Bronchial epithelial cell (primary cell): ENCODE results near the gene COL2A1. TPM values are rescaled to one million over a fixed set of nuclear protein-coding genes. Genes with fewer than 3 reads are reported as not detected.

Source experiments
- DNase-seq: peaks from one replicate; pipeline ENCODE4 v3.0.0-alpha.2; 2010; ENCODE audit warnings: low read depth
- FAIRE-seq: peaks from 2 replicates; lab custom pipeline; 2011; peaks lifted over from hg19 to GRCh38; lab: Jason Lieb, UNC
- H3K27me3 ChIP-seq: 2 replicates; pipeline ENCODE4 v1.5.1; 2011; ENCODE audit warnings: low read length; ENCODE audit not compliant: control insufficient read depth, insufficient read depth
- H3K36me3 ChIP-seq: 2 replicates; pipeline ENCODE4 v1.5.1; 2011; ENCODE audit warnings: low read length; ENCODE audit not compliant: control insufficient read depth, insufficient read depth
- H3K4me3 ChIP-seq: 2 replicates; pipeline ENCODE4 v1.5.1; 2011; ENCODE audit warnings: mild to moderate bottlenecking, low read depth, low read length, control low read depth
- CTCF ChIP-seq: IDR thresholded peaks from 2 replicates; pipeline ENCODE4 v1.5.1; 2011; ENCODE audit warnings: mild to moderate bottlenecking, moderate library complexity, low read length, control low read depth, inconsistent platforms; ENCODE audit not compliant: insufficient read depth, severe bottlenecking
- total RNA-seq: library from RNA; depleted of rRNA; stranded (reverse); fragments of >200 nt; gene quantifications from 2 replicates; pipeline ENCODE4 v1.2.1, GENCODE V29; 2014

Gene COL2A1
- total RNA-seq, 1 donor from 2014 or later, result under 0.01 TPM

- Histone ChIP-seq H3K36me3 (no peaks in the 10 kb centered on the region), H3K27me3 (peaks cover 2% of the 10 kb centered on the region), H3K4me3 (no peak overlapping the region)
- DNase-seq (no peak), FAIRE-seq (peak; percentile 18)
- TF ChIP-seq CTCF, result no peak
These were observed 63.4 kb downstream of the COL2A1 start for GRCh38 chr12:47940773-47941474.

GRCh38 chr12:47939009-47939601 is 65.2 kb downstream of the COL2A1 start:
- no peak overlapping the region for H3K4me3 ChIP-seq
- DNase-seq (no peak), FAIRE-seq (no peak)
- no peaks in the 10 kb centered on the region for H3K36me3 ChIP-seq
- H3K27me3 ChIP-seq, result peaks cover 2% of the 10 kb centered on the region
- no peak for TF ChIP-seq CTCF

GRCh38 chr12:47938594-47938993 is 65.7 kb downstream of the COL2A1 start:
- Histone ChIP-seq H3K27me3 (peaks cover 2% of the 10 kb centered on the region), H3K4me3 (no peak overlapping the region)

GRCh38 chr12:47938093-47938492 is 66.2 kb downstream of the COL2A1 start:
- H3K4me3 ChIP-seq, result no peak overlapping the region
- DNase-seq (peak; percentile 49), FAIRE-seq (no peak)
- peaks cover 2% of the 10 kb centered on the region for H3K27me3 ChIP-seq
- H3K36me3 ChIP-seq, result no peaks in the 10 kb centered on the region
- no peak for TF ChIP-seq CTCF

More at GRCh38 chr12:47938594-47938993, 65.7 kb downstream of the COL2A1 start:
- FAIRE-seq (no peak), DNase-seq (no peak)
- no peak for TF ChIP-seq CTCF
- H3K36me3 ChIP-seq, result no peaks in the 10 kb centered on the region

- FAIRE-seq (peak; percentile 81), DNase-seq (no peak)
- no peaks in the 10 kb centered on the region for H3K36me3 ChIP-seq
These were observed 69.1 kb downstream of the COL2A1 start for GRCh38 chr12:47935184-47935583.

More at GRCh38 chr12:47935184-47935583, 69.1 kb downstream of the COL2A1 start:
- Histone ChIP-seq H3K4me3 (no peak overlapping the region), H3K27me3 (no peaks in the 10 kb centered on the region)
- TF ChIP-seq CTCF, result no peak
